GM23338 (cell line): ENCODE results near the gene EML1. TPM values are rescaled to one million over a fixed set of nuclear protein-coding genes. Genes with fewer than 3 reads are reported as not detected.

ENCODE experiments used
- ATAC-seq: fragments of 200-7000 bp; cut with Tn5 transposase; 3 replicates; pipeline ENCODE4 v1.9.1; 2020
- DNase-seq: peaks from one replicate; pipeline ENCODE4 v3.0.0-alpha.2; 2015; ENCODE audit warnings: low spot score
- H2AFZ ChIP-seq: fragments of 200-600 bp; sonication (generic); 2 replicates; pipeline ENCODE4 v1.8.0; 2016; ENCODE audit warnings: antibody characterized with exemption, mild to moderate bottlenecking, moderate library complexity
- H3F3A ChIP-seq: fragments of 200-600 bp; sonication (generic); replicated peaks from 2 replicates; pipeline ENCODE4 v1.8.0; 2017; ENCODE audit warnings: antibody characterized with exemption, mixed run types, low read depth
- H3K27ac ChIP-seq: fragments of 200-600 bp; sonication (generic); 2 replicates; pipeline ENCODE4 v1.6.1; 2016; ENCODE audit warnings: low read depth
- H3K27me3 ChIP-seq: fragments of 200-600 bp; sonication (generic); 2 replicates; pipeline ENCODE4 v1.8.0; 2016; ENCODE audit warnings: mild to moderate bottlenecking, mixed run types, moderate library complexity; ENCODE audit not compliant: insufficient read depth
- H3K36me3 ChIP-seq: fragments of 200-600 bp; sonication (generic); 2 replicates; pipeline ENCODE4 v1.8.0; 2016; ENCODE audit warnings: mild to moderate bottlenecking; ENCODE audit not compliant: insufficient read depth
- H3K4me1 ChIP-seq: fragments of 200-600 bp; sonication (generic); 2 replicates; pipeline ENCODE4 v1.8.0; 2016; ENCODE audit warnings: mild to moderate bottlenecking, moderate library complexity; ENCODE audit not compliant: insufficient read depth
- H3K4me2 ChIP-seq: fragments of 200-600 bp; sonication (generic); 2 replicates; pipeline ENCODE4 v1.7.1; 2017; ENCODE audit warnings: mixed run types
- H3K4me3 ChIP-seq: fragments of 200-600 bp; sonication (generic); 2 replicates; pipeline ENCODE4 v1.6.1; 2016; ENCODE audit warnings: mixed run types
- H3K79me2 ChIP-seq: fragments of 200-600 bp; sonication (generic); replicated peaks from 2 replicates; pipeline ENCODE4 v1.8.0; 2017; ENCODE audit warnings: mild to moderate bottlenecking; ENCODE audit not compliant: insufficient read depth
- H3K9me2 ChIP-seq: fragments of 200-600 bp; sonication (generic); 2 replicates; pipeline ENCODE4 v1.8.0; 2017; ENCODE audit not compliant: insufficient read depth
- H4K20me1 ChIP-seq: fragments of 200-600 bp; sonication (generic); replicated peaks from 2 replicates; pipeline ENCODE4 v1.8.0; 2017; ENCODE audit warnings: mild to moderate bottlenecking; ENCODE audit not compliant: insufficient read depth
- H3K27ac Mint-ChIP-seq: 2 replicates; pipeline ENCODE4 v1.8.0; 2020; ENCODE audit warnings: inconsistent platforms, mild to moderate bottlenecking, moderate library complexity, mixed read lengths
- H3K27me3 Mint-ChIP-seq: 3 replicates; pipeline ENCODE4 v1.8.0; 2022; ENCODE audit warnings: low read depth, mild to moderate bottlenecking, moderate library complexity, mixed read lengths, inconsistent platforms; ENCODE audit not compliant: insufficient read depth, poor library complexity
- H3K36me3 Mint-ChIP-seq: 3 replicates; pipeline ENCODE4 v1.8.0; 2021; ENCODE audit warnings: low read depth, mild to moderate bottlenecking, inconsistent platforms, moderate library complexity, mixed read lengths
- H3K4me1 Mint-ChIP-seq: 3 replicates; pipeline ENCODE4 v1.8.0; 2020; ENCODE audit warnings: mild to moderate bottlenecking, inconsistent platforms, mixed read lengths
- H3K4me3 Mint-ChIP-seq: 3 replicates; pipeline ENCODE4 v1.8.0; 2021; ENCODE audit warnings: moderate library complexity, mild to moderate bottlenecking, inconsistent platforms, mixed read lengths
- H3K9me3 Mint-ChIP-seq: 3 replicates; pipeline ENCODE4 v1.8.0; 2020; ENCODE audit warnings: moderate library complexity, mild to moderate bottlenecking, inconsistent platforms, mixed read lengths
- CREB1 ChIP-seq: fragments of 250-450 bp; sonication (Bioruptor Pico); IDR thresholded peaks from 2 replicates; pipeline ENCODE4 v1.5.0; 2020; ENCODE audit warnings: low read depth, mild to moderate bottlenecking, moderate library complexity
- EZH2 ChIP-seq: fragments of 200-600 bp; sonication (generic); IDR thresholded peaks from one replicate; pipeline ENCODE4 v1.8.0; 2017; ENCODE audit warnings: antibody characterized with exemption, mild to moderate bottlenecking, low read depth; ENCODE audit not compliant: unreplicated experiment
- EZH2phosphoT487 ChIP-seq: fragments of 200-600 bp; sonication (generic); IDR thresholded peaks from one replicate; pipeline ENCODE4 v1.8.1; 2018; ENCODE audit warnings: antibody characterized with exemption; ENCODE audit not compliant: unreplicated experiment
- JUNB ChIP-seq: IDR thresholded peaks from one replicate; pipeline ENCODE4 v1.6.1; 2016; ENCODE audit warnings: antibody characterized with exemption; ENCODE audit not compliant: unreplicated experiment
- NANOG ChIP-seq: IDR thresholded peaks from 2 replicates; pipeline ENCODE4 v1.6.1; 2016; ENCODE audit warnings: antibody characterized with exemption, borderline replicate concordance
- POLR2AphosphoS5 ChIP-seq: IDR thresholded peaks from 2 replicates; pipeline ENCODE4 v1.6.1; 2016; ENCODE audit warnings: antibody characterized with exemption, low read depth
- STAT1 ChIP-seq: IDR thresholded peaks from one replicate; pipeline ENCODE4 v1.6.1; 2016; ENCODE audit warnings: antibody characterized with exemption; ENCODE audit not compliant: unreplicated experiment
- ZNF114 ChIP-seq: fragments of 250-450 bp; sonication (Bioruptor Pico); IDR thresholded peaks from 2 replicates; pipeline ENCODE4 v1.5.0; 2020; ENCODE audit warnings: mild to moderate bottlenecking, moderate library complexity
- ZNF331 ChIP-seq: fragments of 250-450 bp; sonication (Bioruptor Pico); IDR thresholded peaks from 2 replicates; pipeline ENCODE4 v1.5.0; 2020; ENCODE audit warnings: low read depth, mild to moderate bottlenecking, moderate library complexity
- polyA plus RNA-seq: library from polyadenylated mRNA; unstranded; fragments of >200 nt; fragmentation: Nextera tagmentation; extraction: Ambion mirVana; gene quantifications from 2 replicates; pipeline ENCODE4 v1.2.1, GENCODE V29; 2016
- total RNA-seq: library from RNA; depleted of rRNA; stranded (reverse); fragments of >200 nt; shearing (Covaris generic); gene quantifications from 2 replicates; pipeline ENCODE4 v1.2.3, GENCODE V29; 2014
- TF ChIP-seq, protein P1 (sequence below): IDR thresholded peaks from one replicate; pipeline ENCODE4 v1.6.1; 2018; ENCODE audit warnings: antibody characterized with exemption; ENCODE audit not compliant: unreplicated experiment
- TF ChIP-seq, protein P2 (sequence below): fragments of 250-450 bp; sonication (Bioruptor Pico); IDR thresholded peaks from 2 replicates; pipeline ENCODE4 v1.5.0; 2020; ENCODE audit warnings: mild to moderate bottlenecking, moderate library complexity
- TF ChIP-seq, protein P3 (sequence below): IDR thresholded peaks from 2 replicates; pipeline ENCODE4 v1.6.1; 2016; ENCODE audit warnings: antibody characterized with exemption
- TF ChIP-seq, protein P4 (sequence below), 2 experiments: fragments of 200-600 bp in 1 of 2; sonication (generic) in 1 of 2; conservative IDR thresholded peaks; 2 replicates each; pipeline versions ENCODE4 v1.5.1 to v1.6.1; 2016 to 2017; ENCODE audit warnings: antibody characterized with exemption in 2 of 2, low read depth in 2 of 2, mild to moderate bottlenecking in 2 of 2, moderate library complexity in 1 of 2

EML1 gene
- total and polyA plus RNA-seq, 2 experiments from 2014 or later = 7.0 to 18.1 TPM

DNA sequence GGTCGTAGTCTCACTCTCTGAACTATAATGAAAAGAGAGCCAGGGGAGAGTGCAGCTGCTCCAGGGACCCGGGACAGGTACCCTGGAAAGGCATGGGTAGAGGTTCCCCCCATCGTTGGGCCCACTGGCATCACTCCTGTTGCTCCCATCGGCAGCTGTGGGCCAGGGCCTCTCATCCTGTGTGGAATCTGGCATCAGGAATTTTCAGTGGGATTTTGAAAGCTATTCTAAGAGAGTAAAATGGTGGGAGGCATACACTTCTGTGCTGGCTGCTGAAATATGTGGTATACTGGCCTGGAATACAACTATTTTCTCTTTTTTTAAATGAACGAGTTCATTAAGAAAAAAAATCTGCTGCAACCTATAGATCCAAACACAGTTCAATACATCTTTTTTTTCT, 38.1 kb downstream of the EML1 start:
- DNase-seq (no peak), ATAC-seq (no peak)
- no peaks in the 10 kb centered on the region for H3K9me3 Mint-ChIP-seq
- Histone ChIP-seq H2AFZ (no peak overlapping the region), H3K36me3 (no peaks in the 10 kb centered on the region), H3K4me3 (no peak overlapping the region), H3K79me2 (0 out of 2 replicates have a peak, but pooled peaks cover 13% of the 10 kb centered on the region), H3K4me2 (no peak overlapping the region), H3K9me2 (no peaks in the 10 kb centered on the region), H4K20me1 (no peaks in the 10 kb centered on the region), H3F3A (no peaks in the 10 kb centered on the region), H3K27me3 (no peaks in the 10 kb centered on the region), H3K4me1 (peaks cover 5% of the 10 kb centered on the region), H3K27ac (no peak overlapping the region)
- H3K36me3 Mint-ChIP-seq = no peaks in the 10 kb centered on the region
- H3K4me3 Mint-ChIP-seq = no peak overlapping the region
- H3K27ac Mint-ChIP-seq = no peak overlapping the region
- TF ChIP-seq, protein P1, sequence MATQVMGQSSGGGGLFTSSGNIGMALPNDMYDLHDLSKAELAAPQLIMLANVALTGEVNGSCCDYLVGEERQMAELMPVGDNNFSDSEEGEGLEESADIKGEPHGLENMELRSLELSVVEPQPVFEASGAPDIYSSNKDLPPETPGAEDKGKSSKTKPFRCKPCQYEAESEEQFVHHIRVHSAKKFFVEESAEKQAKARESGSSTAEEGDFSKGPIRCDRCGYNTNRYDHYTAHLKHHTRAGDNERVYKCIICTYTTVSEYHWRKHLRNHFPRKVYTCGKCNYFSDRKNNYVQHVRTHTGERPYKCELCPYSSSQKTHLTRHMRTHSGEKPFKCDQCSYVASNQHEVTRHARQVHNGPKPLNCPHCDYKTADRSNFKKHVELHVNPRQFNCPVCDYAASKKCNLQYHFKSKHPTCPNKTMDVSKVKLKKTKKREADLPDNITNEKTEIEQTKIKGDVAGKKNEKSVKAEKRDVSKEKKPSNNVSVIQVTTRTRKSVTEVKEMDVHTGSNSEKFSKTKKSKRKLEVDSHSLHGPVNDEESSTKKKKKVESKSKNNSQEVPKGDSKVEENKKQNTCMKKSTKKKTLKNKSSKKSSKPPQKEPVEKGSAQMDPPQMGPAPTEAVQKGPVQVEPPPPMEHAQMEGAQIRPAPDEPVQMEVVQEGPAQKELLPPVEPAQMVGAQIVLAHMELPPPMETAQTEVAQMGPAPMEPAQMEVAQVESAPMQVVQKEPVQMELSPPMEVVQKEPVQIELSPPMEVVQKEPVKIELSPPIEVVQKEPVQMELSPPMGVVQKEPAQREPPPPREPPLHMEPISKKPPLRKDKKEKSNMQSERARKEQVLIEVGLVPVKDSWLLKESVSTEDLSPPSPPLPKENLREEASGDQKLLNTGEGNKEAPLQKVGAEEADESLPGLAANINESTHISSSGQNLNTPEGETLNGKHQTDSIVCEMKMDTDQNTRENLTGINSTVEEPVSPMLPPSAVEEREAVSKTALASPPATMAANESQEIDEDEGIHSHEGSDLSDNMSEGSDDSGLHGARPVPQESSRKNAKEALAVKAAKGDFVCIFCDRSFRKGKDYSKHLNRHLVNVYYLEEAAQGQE = no peak
- TF ChIP-seq ZNF331 (CRISPR knock-in tag) = no peak
- TF ChIP-seq, protein P2, sequence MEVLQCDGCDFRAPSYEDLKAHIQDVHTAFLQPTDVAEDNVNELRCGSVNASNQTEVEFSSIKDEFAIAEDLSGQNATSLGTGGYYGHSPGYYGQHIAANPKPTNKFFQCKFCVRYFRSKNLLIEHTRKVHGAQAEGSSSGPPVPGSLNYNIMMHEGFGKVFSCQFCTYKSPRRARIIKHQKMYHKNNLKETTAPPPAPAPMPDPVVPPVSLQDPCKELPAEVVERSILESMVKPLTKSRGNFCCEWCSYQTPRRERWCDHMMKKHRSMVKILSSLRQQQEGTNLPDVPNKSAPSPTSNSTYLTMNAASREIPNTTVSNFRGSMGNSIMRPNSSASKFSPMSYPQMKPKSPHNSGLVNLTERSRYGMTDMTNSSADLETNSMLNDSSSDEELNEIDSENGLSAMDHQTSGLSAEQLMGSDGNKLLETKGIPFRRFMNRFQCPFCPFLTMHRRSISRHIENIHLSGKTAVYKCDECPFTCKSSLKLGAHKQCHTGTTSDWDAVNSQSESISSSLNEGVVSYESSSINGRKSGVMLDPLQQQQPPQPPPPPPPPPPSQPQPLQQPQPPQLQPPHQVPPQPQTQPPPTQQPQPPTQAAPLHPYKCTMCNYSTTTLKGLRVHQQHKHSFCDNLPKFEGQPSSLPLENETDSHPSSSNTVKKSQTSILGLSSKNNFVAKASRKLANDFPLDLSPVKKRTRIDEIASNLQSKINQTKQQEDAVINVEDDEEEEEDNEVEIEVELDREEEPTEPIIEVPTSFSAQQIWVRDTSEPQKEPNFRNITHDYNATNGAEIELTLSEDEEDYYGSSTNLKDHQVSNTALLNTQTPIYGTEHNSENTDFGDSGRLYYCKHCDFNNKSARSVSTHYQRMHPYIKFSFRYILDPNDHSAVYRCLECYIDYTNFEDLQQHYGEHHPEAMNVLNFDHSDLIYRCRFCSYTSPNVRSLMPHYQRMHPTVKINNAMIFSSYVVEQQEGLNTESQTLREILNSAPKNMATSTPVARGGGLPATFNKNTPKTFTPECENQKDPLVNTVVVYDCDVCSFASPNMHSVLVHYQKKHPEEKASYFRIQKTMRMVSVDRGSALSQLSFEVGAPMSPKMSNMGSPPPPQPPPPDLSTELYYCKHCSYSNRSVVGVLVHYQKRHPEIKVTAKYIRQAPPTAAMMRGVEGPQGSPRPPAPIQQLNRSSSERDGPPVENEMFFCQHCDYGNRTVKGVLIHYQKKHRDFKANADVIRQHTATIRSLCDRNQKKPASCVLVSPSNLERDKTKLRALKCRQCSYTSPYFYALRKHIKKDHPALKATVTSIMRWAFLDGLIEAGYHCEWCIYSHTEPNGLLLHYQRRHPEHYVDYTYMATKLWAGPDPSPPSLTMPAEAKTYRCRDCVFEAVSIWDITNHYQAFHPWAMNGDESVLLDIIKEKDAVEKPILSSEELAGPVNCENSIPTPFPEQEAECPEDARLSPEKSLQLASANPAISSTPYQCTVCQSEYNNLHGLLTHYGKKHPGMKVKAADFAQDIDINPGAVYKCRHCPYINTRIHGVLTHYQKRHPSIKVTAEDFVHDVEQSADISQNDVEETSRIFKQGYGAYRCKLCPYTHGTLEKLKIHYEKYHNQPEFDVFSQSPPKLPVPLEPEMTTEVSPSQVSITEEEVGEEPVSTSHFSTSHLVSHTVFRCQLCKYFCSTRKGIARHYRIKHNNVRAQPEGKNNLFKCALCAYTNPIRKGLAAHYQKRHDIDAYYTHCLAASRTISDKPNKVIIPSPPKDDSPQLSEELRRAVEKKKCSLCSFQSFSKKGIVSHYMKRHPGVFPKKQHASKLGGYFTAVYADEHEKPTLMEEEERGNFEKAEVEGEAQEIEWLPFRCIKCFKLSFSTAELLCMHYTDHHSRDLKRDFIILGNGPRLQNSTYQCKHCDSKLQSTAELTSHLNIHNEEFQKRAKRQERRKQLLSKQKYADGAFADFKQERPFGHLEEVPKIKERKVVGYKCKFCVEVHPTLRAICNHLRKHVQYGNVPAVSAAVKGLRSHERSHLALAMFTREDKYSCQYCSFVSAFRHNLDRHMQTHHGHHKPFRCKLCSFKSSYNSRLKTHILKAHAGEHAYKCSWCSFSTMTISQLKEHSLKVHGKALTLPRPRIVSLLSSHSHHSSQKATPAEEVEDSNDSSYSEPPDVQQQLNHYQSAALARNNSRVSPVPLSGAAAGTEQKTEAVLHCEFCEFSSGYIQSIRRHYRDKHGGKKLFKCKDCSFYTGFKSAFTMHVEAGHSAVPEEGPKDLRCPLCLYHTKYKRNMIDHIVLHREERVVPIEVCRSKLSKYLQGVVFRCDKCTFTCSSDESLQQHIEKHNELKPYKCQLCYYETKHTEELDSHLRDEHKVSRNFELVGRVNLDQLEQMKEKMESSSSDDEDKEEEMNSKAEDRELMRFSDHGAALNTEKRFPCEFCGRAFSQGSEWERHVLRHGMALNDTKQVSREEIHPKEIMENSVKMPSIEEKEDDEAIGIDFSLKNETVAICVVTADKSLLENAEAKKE (CRISPR knock-in tag) = no peak
- TF ChIP-seq POLR2AphosphoS5 = no peak
- TF ChIP-seq, protein P3, sequence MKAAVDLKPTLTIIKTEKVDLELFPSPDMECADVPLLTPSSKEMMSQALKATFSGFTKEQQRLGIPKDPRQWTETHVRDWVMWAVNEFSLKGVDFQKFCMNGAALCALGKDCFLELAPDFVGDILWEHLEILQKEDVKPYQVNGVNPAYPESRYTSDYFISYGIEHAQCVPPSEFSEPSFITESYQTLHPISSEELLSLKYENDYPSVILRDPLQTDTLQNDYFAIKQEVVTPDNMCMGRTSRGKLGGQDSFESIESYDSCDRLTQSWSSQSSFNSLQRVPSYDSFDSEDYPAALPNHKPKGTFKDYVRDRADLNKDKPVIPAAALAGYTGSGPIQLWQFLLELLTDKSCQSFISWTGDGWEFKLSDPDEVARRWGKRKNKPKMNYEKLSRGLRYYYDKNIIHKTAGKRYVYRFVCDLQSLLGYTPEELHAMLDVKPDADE = no peak
- TF ChIP-seq ZNF114 (CRISPR knock-in tag) = no peak
- TF ChIP-seq JUNB = no peak
- TF ChIP-seq EZH2phosphoT487 = no peak
- TF ChIP-seq NANOG = no peak
- TF ChIP-seq EZH2 = no peak
- TF ChIP-seq STAT1 = no peak
- TF ChIP-seq CREB1 = no peak
- TF ChIP-seq, protein P4, sequence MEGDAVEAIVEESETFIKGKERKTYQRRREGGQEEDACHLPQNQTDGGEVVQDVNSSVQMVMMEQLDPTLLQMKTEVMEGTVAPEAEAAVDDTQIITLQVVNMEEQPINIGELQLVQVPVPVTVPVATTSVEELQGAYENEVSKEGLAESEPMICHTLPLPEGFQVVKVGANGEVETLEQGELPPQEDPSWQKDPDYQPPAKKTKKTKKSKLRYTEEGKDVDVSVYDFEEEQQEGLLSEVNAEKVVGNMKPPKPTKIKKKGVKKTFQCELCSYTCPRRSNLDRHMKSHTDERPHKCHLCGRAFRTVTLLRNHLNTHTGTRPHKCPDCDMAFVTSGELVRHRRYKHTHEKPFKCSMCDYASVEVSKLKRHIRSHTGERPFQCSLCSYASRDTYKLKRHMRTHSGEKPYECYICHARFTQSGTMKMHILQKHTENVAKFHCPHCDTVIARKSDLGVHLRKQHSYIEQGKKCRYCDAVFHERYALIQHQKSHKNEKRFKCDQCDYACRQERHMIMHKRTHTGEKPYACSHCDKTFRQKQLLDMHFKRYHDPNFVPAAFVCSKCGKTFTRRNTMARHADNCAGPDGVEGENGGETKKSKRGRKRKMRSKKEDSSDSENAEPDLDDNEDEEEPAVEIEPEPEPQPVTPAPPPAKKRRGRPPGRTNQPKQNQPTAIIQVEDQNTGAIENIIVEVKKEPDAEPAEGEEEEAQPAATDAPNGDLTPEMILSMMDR (conservative IDR thresholded peaks at IDR 0.05; ENCODE audit: low read depth in 2 of 2) = no peak
- peaks cover 11% of the 10 kb centered on the region; the same call in 2 of the 3 replicates for H3K4me1 Mint-ChIP-seq
- peaks cover 2% of the 10 kb centered on the region for H3K27me3 Mint-ChIP-seq
